Neural cell (in vitro differentiated cells): ENCODE data around the gene SMIM36. TPM values are rescaled to one million over a fixed set of nuclear protein-coding genes. Genes with fewer than 3 reads are reported as not detected.

Source experiments
- H2AFZ ChIP-seq: fragments of 200-600, 300-800 bp; sonication (generic), shearing (Covaris generic); 2 replicates; pipeline ENCODE4 v1.6.0; 2014; ENCODE audit warnings: low read depth, mild to moderate bottlenecking, antibody characterized with exemption, low read length, moderate library complexity
- H3F3A ChIP-seq: fragments of 200-600 bp; shearing (Covaris generic); 2 replicates; pipeline ENCODE4 v1.6.1; 2016; ENCODE audit warnings: mild to moderate bottlenecking, moderate library complexity, mixed read lengths, antibody characterized with exemption, low read length; ENCODE audit not compliant: insufficient read depth, poor library complexity, severe bottlenecking
- H3K27ac ChIP-seq: fragments of 200-600, 300-800 bp; sonication (generic), shearing (Covaris generic); 2 replicates; pipeline ENCODE4 v1.5.1; 2014; ENCODE audit warnings: mild to moderate bottlenecking, low read length, moderate library complexity
- H3K27me3 ChIP-seq: fragments of 300-800, 200-600 bp; sonication (generic), shearing (Covaris generic); 2 replicates; pipeline ENCODE4 v1.6.0; 2014; ENCODE audit warnings: mild to moderate bottlenecking, low read depth, low read length, moderate library complexity; ENCODE audit not compliant: insufficient read depth
- H3K36me3 ChIP-seq: fragments of 300-800, 200-600 bp; sonication (generic), shearing (Covaris generic); 2 replicates; pipeline ENCODE4 v1.5.1; 2014; ENCODE audit warnings: mild to moderate bottlenecking, antibody characterized with exemption, low read length, moderate library complexity; ENCODE audit not compliant: insufficient read depth
- H3K4me2 ChIP-seq: fragments of 300-800, 200-600 bp; sonication (generic), shearing (Covaris generic); 2 replicates; pipeline ENCODE4 v1.6.0; 2014; ENCODE audit warnings: mild to moderate bottlenecking, low read length
- H3K4me3 ChIP-seq: fragments of 300-800, 200-600 bp; sonication (generic), shearing (Covaris generic); 2 replicates; pipeline ENCODE4 v1.5.1; 2014; ENCODE audit warnings: mild to moderate bottlenecking, low read length, moderate library complexity
- H3K79me2 ChIP-seq: fragments of 200-600 bp; shearing (Covaris generic); replicated peaks from 2 replicates; pipeline ENCODE4 v1.6.0; 2014; ENCODE audit warnings: mild to moderate bottlenecking, low read length, moderate library complexity; ENCODE audit not compliant: insufficient read depth
- H3K9ac ChIP-seq: fragments of 300-800, 200-600 bp; sonication (generic), shearing (Covaris generic); 2 replicates; pipeline ENCODE4 v1.6.1; 2016; ENCODE audit warnings: mild to moderate bottlenecking, low read length, mixed read lengths
- H3K9me2 ChIP-seq: fragments of 200-600 bp; shearing (Covaris generic); 2 replicates; pipeline ENCODE4 v1.6.1; 2016; ENCODE audit warnings: mild to moderate bottlenecking, low read length, mixed read lengths; ENCODE audit not compliant: insufficient read depth
- H3K9me3 ChIP-seq: fragments of 200-600, 300-800 bp; sonication (generic), shearing (Covaris generic); 2 replicates; pipeline ENCODE4 v1.6.1; 2016; ENCODE audit warnings: mild to moderate bottlenecking, mixed run types, low read length, moderate library complexity, mixed read lengths
- H4K20me1 ChIP-seq: fragments of 200-600 bp; shearing (Covaris generic); 2 replicates; pipeline ENCODE4 v1.6.1; 2016; ENCODE audit warnings: mild to moderate bottlenecking, mixed run types; ENCODE audit not compliant: insufficient read depth
- EP300 ChIP-seq: fragments of 450-650 bp; conservative IDR thresholded peaks from 2 replicates; pipeline ENCODE4 v1.6.1; 2014; ENCODE audit warnings: antibody characterized with exemption, mild to moderate bottlenecking, moderate library complexity; ENCODE audit not compliant: poor library complexity, severe bottlenecking
- EZH2 ChIP-seq: fragments of 200-600, 300-800 bp; shearing (Covaris generic), sonication (generic); IDR thresholded peaks from 2 replicates; pipeline ENCODE4 v1.6.1; 2014; ENCODE audit warnings: antibody characterized with exemption, low read length, borderline replicate concordance, mild to moderate bottlenecking; ENCODE audit not compliant: insufficient read depth, poor library complexity, severe bottlenecking
- MXI1 ChIP-seq: fragments of 450-650 bp; conservative IDR thresholded peaks from 2 replicates; pipeline ENCODE4 v1.6.1; 2014; ENCODE audit warnings: antibody characterized with exemption, mild to moderate bottlenecking; ENCODE audit not compliant: poor library complexity, severe bottlenecking
- POLR2AphosphoS5 ChIP-seq: IDR thresholded peaks from 2 replicates; pipeline ENCODE4 v1.6.1; 2012
- RAD21 ChIP-seq: fragments of 450-650 bp; conservative IDR thresholded peaks from 2 replicates; pipeline ENCODE4 v1.6.1; 2014; ENCODE audit warnings: antibody characterized with exemption, mild to moderate bottlenecking, moderate library complexity
- SMC3 ChIP-seq: fragments of 450-650 bp; conservative IDR thresholded peaks from 2 replicates; pipeline ENCODE4 v1.6.1; 2014; ENCODE audit warnings: antibody characterized with exemption, mild to moderate bottlenecking, moderate library complexity; ENCODE audit not compliant: poor library complexity
- TAF1 ChIP-seq: IDR thresholded peaks from 2 replicates; pipeline ENCODE4 v1.6.1; 2012; ENCODE audit warnings: low read depth
- polyA plus RNA-seq: library from polyadenylated mRNA; depleted of rRNA; stranded (reverse); fragments of >200 nt; gene quantifications from 2 replicates; pipeline ENCODE4 v1.2.3, GENCODE V29; 2014
- TF ChIP-seq, protein P1 (sequence below): fragments of 450-650 bp; IDR thresholded peaks from 2 replicates; pipeline ENCODE4 v1.5.1; 2014; ENCODE audit warnings: antibody characterized with exemption, mild to moderate bottlenecking, moderate library complexity; ENCODE audit not compliant: poor library complexity, severe bottlenecking
- TF ChIP-seq, protein P2 (sequence below): IDR thresholded peaks from 2 replicates; pipeline ENCODE4 v1.6.1; 2012; ENCODE audit warnings: borderline replicate concordance

Gene SMIM36
- polyA plus RNA-seq, 1 donor from 2014 or later = not detected

- Histone ChIP-seq H3K4me2 (no peak overlapping the region), H3K9ac (no peak overlapping the region), H3K27ac (no peak overlapping the region), H3K9me2 (no peaks in the 10 kb centered on the region), H3K36me3 (no peaks in the 10 kb centered on the region), H3K27me3 (no peaks in the 10 kb centered on the region), H3K4me3 (no peak overlapping the region), H2AFZ (no peak overlapping the region), H3F3A (no peaks in the 10 kb centered on the region), H3K79me2 (peaks cover 39% of the 10 kb centered on the region), H3K9me3 (no peaks in the 10 kb centered on the region), H4K20me1 (no peaks in the 10 kb centered on the region)
- TF ChIP-seq RAD21 (no peak), EP300 (no peak)
- TF ChIP-seq, protein P1, sequence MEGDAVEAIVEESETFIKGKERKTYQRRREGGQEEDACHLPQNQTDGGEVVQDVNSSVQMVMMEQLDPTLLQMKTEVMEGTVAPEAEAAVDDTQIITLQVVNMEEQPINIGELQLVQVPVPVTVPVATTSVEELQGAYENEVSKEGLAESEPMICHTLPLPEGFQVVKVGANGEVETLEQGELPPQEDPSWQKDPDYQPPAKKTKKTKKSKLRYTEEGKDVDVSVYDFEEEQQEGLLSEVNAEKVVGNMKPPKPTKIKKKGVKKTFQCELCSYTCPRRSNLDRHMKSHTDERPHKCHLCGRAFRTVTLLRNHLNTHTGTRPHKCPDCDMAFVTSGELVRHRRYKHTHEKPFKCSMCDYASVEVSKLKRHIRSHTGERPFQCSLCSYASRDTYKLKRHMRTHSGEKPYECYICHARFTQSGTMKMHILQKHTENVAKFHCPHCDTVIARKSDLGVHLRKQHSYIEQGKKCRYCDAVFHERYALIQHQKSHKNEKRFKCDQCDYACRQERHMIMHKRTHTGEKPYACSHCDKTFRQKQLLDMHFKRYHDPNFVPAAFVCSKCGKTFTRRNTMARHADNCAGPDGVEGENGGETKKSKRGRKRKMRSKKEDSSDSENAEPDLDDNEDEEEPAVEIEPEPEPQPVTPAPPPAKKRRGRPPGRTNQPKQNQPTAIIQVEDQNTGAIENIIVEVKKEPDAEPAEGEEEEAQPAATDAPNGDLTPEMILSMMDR = no peak
- TF ChIP-seq, protein P2, sequence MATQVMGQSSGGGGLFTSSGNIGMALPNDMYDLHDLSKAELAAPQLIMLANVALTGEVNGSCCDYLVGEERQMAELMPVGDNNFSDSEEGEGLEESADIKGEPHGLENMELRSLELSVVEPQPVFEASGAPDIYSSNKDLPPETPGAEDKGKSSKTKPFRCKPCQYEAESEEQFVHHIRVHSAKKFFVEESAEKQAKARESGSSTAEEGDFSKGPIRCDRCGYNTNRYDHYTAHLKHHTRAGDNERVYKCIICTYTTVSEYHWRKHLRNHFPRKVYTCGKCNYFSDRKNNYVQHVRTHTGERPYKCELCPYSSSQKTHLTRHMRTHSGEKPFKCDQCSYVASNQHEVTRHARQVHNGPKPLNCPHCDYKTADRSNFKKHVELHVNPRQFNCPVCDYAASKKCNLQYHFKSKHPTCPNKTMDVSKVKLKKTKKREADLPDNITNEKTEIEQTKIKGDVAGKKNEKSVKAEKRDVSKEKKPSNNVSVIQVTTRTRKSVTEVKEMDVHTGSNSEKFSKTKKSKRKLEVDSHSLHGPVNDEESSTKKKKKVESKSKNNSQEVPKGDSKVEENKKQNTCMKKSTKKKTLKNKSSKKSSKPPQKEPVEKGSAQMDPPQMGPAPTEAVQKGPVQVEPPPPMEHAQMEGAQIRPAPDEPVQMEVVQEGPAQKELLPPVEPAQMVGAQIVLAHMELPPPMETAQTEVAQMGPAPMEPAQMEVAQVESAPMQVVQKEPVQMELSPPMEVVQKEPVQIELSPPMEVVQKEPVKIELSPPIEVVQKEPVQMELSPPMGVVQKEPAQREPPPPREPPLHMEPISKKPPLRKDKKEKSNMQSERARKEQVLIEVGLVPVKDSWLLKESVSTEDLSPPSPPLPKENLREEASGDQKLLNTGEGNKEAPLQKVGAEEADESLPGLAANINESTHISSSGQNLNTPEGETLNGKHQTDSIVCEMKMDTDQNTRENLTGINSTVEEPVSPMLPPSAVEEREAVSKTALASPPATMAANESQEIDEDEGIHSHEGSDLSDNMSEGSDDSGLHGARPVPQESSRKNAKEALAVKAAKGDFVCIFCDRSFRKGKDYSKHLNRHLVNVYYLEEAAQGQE = no peak
These were observed 92.6 kb downstream of the SMIM36 start for GRCh38 chr17:55418369-55419268.

- Histone ChIP-seq H3F3A (no peaks in the 10 kb centered on the region), H3K9ac (no peak overlapping the region), H3K4me2 (no peak overlapping the region), H3K9me3 (no peaks in the 10 kb centered on the region), H2AFZ (no peak overlapping the region), H4K20me1 (no peaks in the 10 kb centered on the region), H3K9me2 (no peaks in the 10 kb centered on the region), H3K27ac (no peak overlapping the region), H3K79me2 (peaks cover 39% of the 10 kb centered on the region), H3K36me3 (no peaks in the 10 kb centered on the region), H3K4me3 (no peak overlapping the region), H3K27me3 (no peaks in the 10 kb centered on the region)
- TF ChIP-seq RAD21 = no peak
- TF ChIP-seq, protein P1 = no peak
- TF ChIP-seq EZH2 = no peak
- TF ChIP-seq SMC3 = no peak
- no peak for TF ChIP-seq POLR2AphosphoS5
- no peak for TF ChIP-seq EP300
- TF ChIP-seq, protein P2 = no peak
- no peak for TF ChIP-seq TAF1
- TF ChIP-seq MXI1 = no peak
These were observed 93.6 kb downstream of the SMIM36 start for GRCh38 chr17:55417411-55418268.
